IMR-90 (cell line): ENCODE results near the gene SETX. TPM values are rescaled to one million over a fixed set of nuclear protein-coding genes. Genes with fewer than 3 reads are reported as not detected.

ENCODE experiments used
- ATAC-seq: fragments of 200-7000 bp; cut with Tn5 transposase; 2 replicates; pipeline ENCODE4 v1.9.1; 2020; ENCODE audit warnings: low read depth, mild to moderate bottlenecking, moderate library complexity
- BruUV-seq: library from RNA; stranded (reverse); fragments of 400-500 nt; replicated peaks from 2 replicates; lab custom pipeline; 2021; lab: Mats Ljungman, UMichigan
- CTCF ChIA-PET: fragments of 300-600 bp; formaldehyde crosslinking; extraction: SDS; loops from one replicate; lab custom pipeline; 2021; ENCODE audit warnings: antibody characterized with exemption; lab: Yijun Ruan, JAX
- POLR2A ChIA-PET: fragments of 300-600 bp; sonication (Branson Sonifier 250); formaldehyde crosslinking; loops from one replicate; lab custom pipeline; 2022; ENCODE audit warnings: antibody characterized with exemption; ENCODE audit not compliant: unreplicated experiment; lab: Charles Lee
- DNase-seq: peaks from one replicate; pipeline ENCODE4 v3.0.0; 2013
- H2AFZ ChIP-seq: replicated peaks from 2 replicates; pipeline ENCODE3; 2013; ENCODE audit warnings: low read length, mild to moderate bottlenecking; ENCODE audit not compliant: poor library complexity
- H2AK5ac ChIP-seq: 2 replicates; pipeline ENCODE4 v1.6.1; 2013; ENCODE audit warnings: low read depth, low read length, inconsistent platforms
- H2AK9ac ChIP-seq: replicated peaks from 2 replicates; pipeline ENCODE3; 2013; ENCODE audit warnings: mild to moderate bottlenecking, low read depth, low read length, moderate library complexity; ENCODE audit not compliant: poor library complexity
- H2BK120ac ChIP-seq: 2 replicates; pipeline ENCODE4 v1.6.1; 2013; ENCODE audit warnings: low read depth, low read length, inconsistent platforms
- H2BK15ac ChIP-seq: 3 replicates; pipeline ENCODE4 v1.6.1; 2013; ENCODE audit warnings: low read depth, low read length, inconsistent platforms
- H2BK20ac ChIP-seq: 2 replicates; pipeline ENCODE4 v1.6.1; 2013; ENCODE audit warnings: low read depth, mild to moderate bottlenecking, inconsistent platforms, low read length, moderate library complexity
- H2BK5ac ChIP-seq: 2 replicates; pipeline ENCODE4 v1.6.1; 2013; ENCODE audit warnings: mild to moderate bottlenecking, low read depth, low read length, inconsistent platforms; ENCODE audit not compliant: poor library complexity, severe bottlenecking
- H3K14ac ChIP-seq: replicated peaks from 2 replicates; pipeline ENCODE4 v1.6.1; 2013; ENCODE audit warnings: low read depth, low read length, inconsistent platforms
- H3K18ac ChIP-seq: 2 replicates; pipeline ENCODE4 v1.6.1; 2013; ENCODE audit warnings: low read depth, low read length, control low read depth
- H3K23ac ChIP-seq: 2 replicates; pipeline ENCODE4 v1.6.1; 2013; ENCODE audit warnings: low read depth, low read length, inconsistent platforms
- H3K27ac ChIP-seq: 2 replicates; pipeline ENCODE4 v1.5.1; 2013; ENCODE audit warnings: mild to moderate bottlenecking, control low read depth, low read length; ENCODE audit not compliant: insufficient read depth
- H3K27me3 ChIP-seq: 2 replicates; pipeline ENCODE4 v1.6.1; 2013; ENCODE audit warnings: low read length; ENCODE audit not compliant: control insufficient read depth, insufficient read depth
- H3K36me3 ChIP-seq: 2 replicates; pipeline ENCODE4 v1.6.1; 2013; ENCODE audit warnings: low read length, mixed read lengths; ENCODE audit not compliant: control insufficient read depth, insufficient read depth
- H3K4ac ChIP-seq: 2 replicates; pipeline ENCODE4 v1.6.1; 2013; ENCODE audit warnings: low read depth, low read length, inconsistent platforms
- H3K4me1 ChIP-seq: 2 replicates; pipeline ENCODE4 v1.6.1; 2013; ENCODE audit warnings: low read length, mixed read lengths; ENCODE audit not compliant: control insufficient read depth, insufficient read depth
- H3K4me2 ChIP-seq: 2 replicates; pipeline ENCODE4 v1.6.1; 2013; ENCODE audit warnings: low read depth, mild to moderate bottlenecking, control low read depth, low read length, moderate library complexity
- H3K4me3 ChIP-seq: 2 replicates; pipeline ENCODE4 v1.5.1; 2013; ENCODE audit warnings: low read depth, mild to moderate bottlenecking, control low read depth, low read length, moderate library complexity; ENCODE audit not compliant: insufficient read depth
- H3K56ac ChIP-seq: 2 replicates; pipeline ENCODE4 v1.6.1; 2013; ENCODE audit warnings: low read length, inconsistent platforms; ENCODE audit not compliant: insufficient read depth; ENCODE audit errors: extremely low read depth
- H3K79me1 ChIP-seq, 2 experiments: 2 replicates each; pipeline ENCODE4 v1.6.1; 2013; ENCODE audit warnings: low read length in 2 of 2, inconsistent platforms in 1 of 2, low read depth in 1 of 2
- H3K9ac ChIP-seq: 2 replicates; pipeline ENCODE4 v1.6.1; 2013; ENCODE audit warnings: low read depth, low read length, control low read depth
- H3K9me1 ChIP-seq: 2 replicates; pipeline ENCODE4 v1.6.1; 2013; ENCODE audit warnings: low read length, inconsistent platforms; ENCODE audit not compliant: insufficient read depth
- H3K9me3 ChIP-seq: 2 replicates; pipeline ENCODE4 v1.6.1; 2013; ENCODE audit warnings: low read length; ENCODE audit not compliant: control insufficient read depth, insufficient read depth
- H4K20me1 ChIP-seq: 2 replicates; pipeline ENCODE4 v1.6.1; 2013; ENCODE audit warnings: low read length, inconsistent platforms; ENCODE audit not compliant: insufficient read depth
- H4K5ac ChIP-seq: 2 replicates; pipeline ENCODE4 v1.6.1; 2013; ENCODE audit warnings: mild to moderate bottlenecking, low read depth, low read length, control low read depth
- H4K8ac ChIP-seq, 2 experiments: 2 replicates each; pipeline ENCODE4 v1.6.1; 2013; ENCODE audit warnings: low read depth in 2 of 2, low read length in 2 of 2, control low read depth in 1 of 2, inconsistent platforms in 1 of 2
- H4K91ac ChIP-seq: 2 replicates; pipeline ENCODE4 v1.6.1; 2013; ENCODE audit warnings: low read depth, low read length, inconsistent platforms; ENCODE audit not compliant: insufficient read depth
- CHD1 ChIP-seq: IDR thresholded peaks from 2 replicates; pipeline ENCODE4 v1.6.1; 2012; ENCODE audit warnings: low read depth, low read length, improper control_type of control experiment
- FOS ChIP-seq: fragments of 150-350 bp; IDR thresholded peaks from 2 replicates; pipeline ENCODE4 v1.6.1; 2016; ENCODE audit warnings: low read depth, low read length
- MAFK ChIP-seq: IDR thresholded peaks from 2 replicates; pipeline ENCODE4 v1.6.1; 2012; ENCODE audit warnings: low read depth, low read length, improper control_type of control experiment
- RAD21 ChIP-seq: IDR thresholded peaks from 2 replicates; pipeline ENCODE4 v1.6.1; 2012; ENCODE audit warnings: low read length, improper control_type of control experiment
- USF2 ChIP-seq: fragments of 150-350 bp; IDR thresholded peaks from 2 replicates; pipeline ENCODE4 v1.6.1; 2017; ENCODE audit warnings: mild to moderate bottlenecking, antibody characterized with exemption, low read length, low read depth
- WGBS, 2 experiments: methylation state at CpG; one replicate each; pipeline versions ENCODE4 v1.1.5 to v1.1.7; 2013; ENCODE audit warnings: missing lambda C conversion rate in 2 of 2; ENCODE audit not compliant: insufficient read length in 1 of 2; ENCODE audit errors: extremely low coverage in 2 of 2; 5-methylcytosine and 5-hydroxymethylcytosine counted together
- dilution Hi-C: fragments of 300-500 bp; cut with HindIII; formaldehyde crosslinking; loops from one replicate; pipeline ENCODE4 v1.14.3; 2018; ENCODE audit warnings: low sequenced_read_pairs; ENCODE audit not compliant: unreplicated experiment
- in situ Hi-C: fragments of 300-500 bp; cut with MboI; formaldehyde crosslinking; loops from 3 replicates; pipeline ENCODE4 v1.14.3; 2019; ENCODE audit warnings: low sequenced_read_pairs, inconsistent platforms, mixed read lengths
- intact Hi-C: fragments of 100-400 bp; cut with micrococcal nuclease; formaldehyde crosslinking; loops from 2 replicates; pipeline ENCODE4 v1.10.0; 2022
- polyA plus RNA-seq, 3 experiments: library from polyadenylated mRNA; depleted of rRNA; stranded (reverse); fragments of >200 nt; gene quantifications; 2 replicates each; pipeline ENCODE4 v1.2.3, GENCODE V29; 2012; ENCODE audit warnings: low replicate concordance in 1 of 3
- total RNA-seq: library from RNA; depleted of rRNA; stranded (reverse); fragments of >200 nt; gene quantifications from 2 replicates; pipeline ENCODE4 v1.2.3, GENCODE V29; 2012

Gene SETX
- total and polyA plus RNA-seq, 2 of the 4 experiments (the other 2 are of a cell fraction), result 13.1 to 55.0 TPM

- intact Hi-C loops, result no loop called here
- WGBS, 2 experiments, result no CpG with 5 or more reads among the region's 4 CpGs
- no TSS peak for BruUV-seq
- Histone ChIP-seq H3K4me1 (peaks cover 3% of the 10 kb centered on the region), H2BK120ac (no peak overlapping the region), H4K8ac (no peak overlapping the region), H3K56ac (no peak overlapping the region), H3K14ac (no peak overlapping the region), H3K18ac (no peak overlapping the region), H3K23ac (no peak overlapping the region), H3K4me3 (no peak overlapping the region), H2BK15ac (no peak overlapping the region), H3K9me1 (peaks cover 3% of the 10 kb centered on the region; the same call in 1 of the 2 replicates), H3K4me2 (no peak overlapping the region), H2AK9ac (no peak overlapping the region), H2AK5ac (no peak overlapping the region), H3K36me3 (no peaks in the 10 kb centered on the region), H4K91ac (no peak overlapping the region), H3K27me3 (0 out of 2 replicates have a peak, but pooled peaks cover 3% of the 10 kb centered on the region), H2BK5ac (no peak overlapping the region), H2BK20ac (no peak overlapping the region), H3K9me3 (no peaks in the 10 kb centered on the region), H4K5ac (no peak overlapping the region), H3K9ac (no peak overlapping the region), H3K79me1 (no peaks in the 10 kb centered on the region), H2AFZ (no peak overlapping the region), H3K4ac (no peak overlapping the region), H4K20me1 (no peaks in the 10 kb centered on the region), H3K27ac (no peak overlapping the region)
- CTCF ChIA-PET, result no interaction called here
- dilution Hi-C loops, result no loop called here
- ATAC-seq (no peak), DNase-seq (no peak)
- POLR2A ChIA-PET, result no interaction called here
- in situ Hi-C loops, result no loop called here
- TF ChIP-seq USF2 (no peak), CHD1 (no peak), RAD21 (no peak), MAFK (no peak), FOS (no peak)
Measured at GRCh38 chr9:132369421-132369820, 14.6 kb upstream of the SETX start.
